Keratinocyte (primary cell): ENCODE measurements around the gene TBC1D5.

Source experiments
- CTCF ChIP-seq, 3 experiments: IDR thresholded peaks in 1 of 3; conservative IDR thresholded peaks in 1 of 3; optimal IDR thresholded peaks in 1 of 3; 2 replicates in 2 of 3; 3 replicates in 1 of 3; pipeline versions ENCODE3 to v1.5.1; 2011; ENCODE audit warnings: low read length in 3 of 3, mild to moderate bottlenecking in 3 of 3, moderate library complexity in 2 of 3, control low read depth in 1 of 3, inconsistent platforms in 1 of 3; ENCODE audit not compliant: insufficient read depth in 2 of 3; ENCODE audit errors: extremely low read depth in 1 of 3
- EZH2 ChIP-seq: IDR thresholded peaks from one replicate; pipeline ENCODE4 v1.6.1; 2012; ENCODE audit warnings: inconsistent platforms, mild to moderate bottlenecking, low read length, moderate library complexity

- no peak for TF ChIP-seq CTCF (optimal IDR thresholded peaks at IDR 0.05 in 1 of 3, IDR thresholded peaks at IDR 0.05 in 1 of 3, conservative IDR thresholded peaks at IDR 0.05 in 1 of 3; ENCODE audit: extremely low read depth in 1 of 3, insufficient read depth in 2 of 3, low read length in 3 of 3)
- no peak for TF ChIP-seq EZH2
Measured at GRCh38 chr3:17257269-17257668, 485.2 kb downstream of the TBC1D5 start.
